ENCODE measurements around the gene SCN5A. TPM values are rescaled to one million over a fixed set of nuclear protein-coding genes. Genes with fewer than 3 reads are reported as not detected.

SCN5A gene
- total and polyA plus RNA-seq, 2 of the 4 experiments (the other 2 are of a cell fraction): 1.9 to 2.0 TPM

DNA sequence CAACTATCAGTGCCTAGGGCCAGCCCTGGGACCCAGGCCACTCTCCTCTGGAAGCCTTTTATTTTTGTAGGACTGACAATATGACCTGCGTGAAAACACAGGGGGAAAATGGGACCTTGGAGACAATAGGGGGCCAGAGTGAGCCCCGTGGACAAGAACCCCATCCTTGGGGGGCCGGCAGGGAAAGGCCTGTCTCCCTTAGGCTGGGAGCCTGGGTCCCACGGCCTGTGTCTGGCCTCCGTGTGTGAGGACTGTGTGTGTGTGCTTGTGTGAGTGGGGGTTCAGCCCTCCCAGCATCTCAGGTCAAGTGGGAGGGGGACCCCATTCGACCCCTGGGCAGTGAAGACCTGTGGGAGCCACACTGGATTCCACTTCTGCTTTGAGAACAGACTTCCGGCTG is 100.0 kb downstream of the SCN5A start:
- Histone ChIP-seq H2AFZ (replicated peaks; ENCODE audit: low read length, poor library complexity) (no peak overlapping the region), H3K56ac (ENCODE audit: extremely low read depth, insufficient read depth, low read length) (no peak overlapping the region), H4K91ac (ENCODE audit: insufficient read depth, low read depth, low read length) (no peak overlapping the region), H3K79me1 (ENCODE audit: low read depth in 1 of 2, low read length in 2 of 2) (no peaks in the 10 kb centered on the region), H3K27me3 (ENCODE audit: control insufficient read depth, insufficient read depth, low read length) (peaks cover 2% of the 10 kb centered on the region; the same call in 1 of the 2 replicates), H3K36me3 (ENCODE audit: control insufficient read depth, insufficient read depth, low read length) (no peaks in the 10 kb centered on the region), H3K9me3 (ENCODE audit: control insufficient read depth, insufficient read depth, low read length) (no peaks in the 10 kb centered on the region), H3K4me2 (ENCODE audit: low read depth, low read length) (no peak overlapping the region), H3K9me1 (ENCODE audit: insufficient read depth, low read length) (no peaks in the 10 kb centered on the region), H2BK120ac (ENCODE audit: low read depth, low read length) (no peak overlapping the region), H3K23ac (ENCODE audit: low read depth, low read length) (no peak overlapping the region), H3K4me1 (ENCODE audit: control insufficient read depth, insufficient read depth, low read length) (no peaks in the 10 kb centered on the region), H3K4ac (ENCODE audit: low read depth, low read length) (no peak overlapping the region), H4K20me1 (ENCODE audit: insufficient read depth, low read length) (no peaks in the 10 kb centered on the region), H3K9ac (ENCODE audit: low read depth, low read length) (no peak overlapping the region), H3K14ac (replicated peaks; ENCODE audit: low read depth, low read length) (no peak overlapping the region), H4K5ac (ENCODE audit: low read depth, low read length) (no peak overlapping the region), H3K27ac (ENCODE audit: insufficient read depth, low read length) (no peak overlapping the region), H2AK5ac (ENCODE audit: low read depth, low read length) (no peak overlapping the region), H2BK5ac (ENCODE audit: low read depth, low read length, poor library complexity, severe bottlenecking) (no peak overlapping the region), H3K18ac (ENCODE audit: low read depth, low read length) (no peak overlapping the region), H2BK15ac (ENCODE audit: low read depth, low read length) (no peak overlapping the region), H2AK9ac (replicated peaks; ENCODE audit: low read depth, low read length, poor library complexity) (no peak overlapping the region), H4K8ac (ENCODE audit: low read depth in 2 of 2, low read length in 2 of 2) (no peak overlapping the region), H3K4me3 (ENCODE audit: insufficient read depth, low read depth, low read length) (no peak overlapping the region), H2BK20ac (ENCODE audit: low read depth, low read length) (no peak overlapping the region)
- BruUV-seq (replicated peaks): no TSS peak
- ATAC-seq (ENCODE audit: low read depth) (no peak), DNase-seq (no peak)
- 80% methylated on average over 1 of the region's 7 CpGs; no CpG with 5 or more reads in 1 of the 2 experiments for WGBS, 2 experiments (ENCODE audit: extremely low coverage in 2 of 2, insufficient read length in 1 of 2)
- CTCF ChIA-PET: no interaction called here
- in situ Hi-C loops (cut with MboI; ENCODE audit: low sequenced_read_pairs) (no loop called here), dilution Hi-C loops (cut with HindIII; ENCODE audit: low sequenced_read_pairs, unreplicated experiment) (no loop called here), intact Hi-C loops (cut with micrococcal nuclease) (no loop called here)
- TF ChIP-seq POLR2A (IDR thresholded peaks at IDR 0.05; ENCODE audit: low read depth, low read length) (no peak), CEBPB (IDR thresholded peaks at IDR 0.05; ENCODE audit: low read depth, low read length) (no peak), NFE2L2 (IDR thresholded peaks at IDR 0.05; ENCODE audit: low read depth, low read length) (no peak), RFX5 (IDR thresholded peaks at IDR 0.05; ENCODE audit: low read depth, low read length) (no peak), RCOR1 (IDR thresholded peaks at IDR 0.05; ENCODE audit: insufficient replicate concordance, low read length) (no peak), RAD21 (IDR thresholded peaks at IDR 0.05; ENCODE audit: low read length) (no peak), MXI1 (IDR thresholded peaks at IDR 0.05; ENCODE audit: borderline replicate concordance, low read depth, low read length) (no peak), BHLHE40 (IDR thresholded peaks at IDR 0.05; ENCODE audit: low read depth, low read length) (no peak), SMC3 (IDR thresholded peaks at IDR 0.05; ENCODE audit: low read depth, low read length) (no peak), MAZ (IDR thresholded peaks at IDR 0.05; ENCODE audit: borderline replicate concordance, low read depth, low read length) (no peak), FOS (IDR thresholded peaks at IDR 0.05; ENCODE audit: low read depth, low read length) (no peak), ELK1 (IDR thresholded peaks at IDR 0.05; ENCODE audit: borderline replicate concordance, low read depth, low read length) (no peak), CTCF (conservative IDR thresholded peaks at IDR 0.05; ENCODE audit: low read depth, low read length) (no peak), CHD1 (IDR thresholded peaks at IDR 0.05; ENCODE audit: low read depth, low read length) (no peak), MAFK (IDR thresholded peaks at IDR 0.05; ENCODE audit: low read depth, low read length) (no peak)
- TF ChIP-seq, protein P1, sequence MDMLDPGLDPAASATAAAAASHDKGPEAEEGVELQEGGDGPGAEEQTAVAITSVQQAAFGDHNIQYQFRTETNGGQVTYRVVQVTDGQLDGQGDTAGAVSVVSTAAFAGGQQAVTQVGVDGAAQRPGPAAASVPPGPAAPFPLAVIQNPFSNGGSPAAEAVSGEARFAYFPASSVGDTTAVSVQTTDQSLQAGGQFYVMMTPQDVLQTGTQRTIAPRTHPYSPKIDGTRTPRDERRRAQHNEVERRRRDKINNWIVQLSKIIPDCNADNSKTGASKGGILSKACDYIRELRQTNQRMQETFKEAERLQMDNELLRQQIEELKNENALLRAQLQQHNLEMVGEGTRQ (IDR thresholded peaks at IDR 0.05; ENCODE audit: low read depth, low read length): no peak
- POLR2A ChIA-PET (ENCODE audit: unreplicated experiment): no interaction called here

All from IMR-90 (cell line).